Measurements from ENCODE around the gene VAV2. TPM values are rescaled to one million over a fixed set of nuclear protein-coding genes. Genes with fewer than 3 reads are reported as not detected.
"Not testable (repeated sequence)": the region's sequence is repeated elsewhere in the genome, so short reads cannot be mapped to it uniquely, and the experiment has no call there.

Gene VAV2
- total RNA-seq, 2 experiments from 2014 or later, result 11.0 to 27.8 TPM

- no TSS peak for BruUV-seq (replicated peaks)
- Histone ChIP-seq H3K4me1 (ENCODE audit: insufficient read depth, low read length, poor library complexity, severe bottlenecking) (no peaks in the 10 kb centered on the region), H2AFZ (ENCODE audit: low read length) (no peak overlapping the region), H3K9me2 (ENCODE audit: insufficient read depth, low read length) (no peaks in the 10 kb centered on the region), H3K4me2 (ENCODE audit: low read length) (no peak overlapping the region), H3K4me3 (ENCODE audit: low read depth, low read length, poor library complexity, severe bottlenecking) (no peak overlapping the region), H3K27ac (ENCODE audit: low read depth, low read length, poor library complexity, severe bottlenecking) (no peak overlapping the region), H3K36me3 (ENCODE audit: insufficient read depth, low read length) (no peaks in the 10 kb centered on the region), H3K9me3 (ENCODE audit: low read length) (no peaks in the 10 kb centered on the region), H3K79me2 (ENCODE audit: insufficient read depth, low read depth, low read length) (no peaks in the 10 kb centered on the region), H4K20me1 (ENCODE audit: insufficient read depth, low read length) (no peaks in the 10 kb centered on the region)
- DNase-seq (ENCODE audit: low spot score), result no peak
- ChIA-PET CTCF (ENCODE audit: unreplicated experiment) (interaction anchor here (0.6 kb wide), 1 partner anchor 52 kb away, joined by 3 read pairs; no protein-coding TSS in a partner anchor), POLR2A (no interaction called here)
- TF ChIP-seq EZH2phosphoT487 (IDR thresholded peaks at IDR 0.05; ENCODE audit: borderline replicate concordance, low read depth, low read length), result no peak
- TF ChIP-seq CTCF (conservative IDR thresholded peaks at IDR 0.05; ENCODE audit: low read length), result no peak
- intact Hi-C loops (cut with micrococcal nuclease; ENCODE audit: unreplicated experiment), result no loop called here
Observed at GRCh38 chr9:133752739-133753446, 239.2 kb downstream of the VAV2 start.

- H3K36me3 ChIP-seq (ENCODE audit: insufficient read depth, low read length), result no peaks in the 10 kb centered on the region
- no peak overlapping the region for H2AFZ ChIP-seq (ENCODE audit: low read length)
- H3K4me3 ChIP-seq (ENCODE audit: low read depth, low read length, poor library complexity, severe bottlenecking), result no peak overlapping the region
- H3K79me2 ChIP-seq (ENCODE audit: insufficient read depth, low read depth, low read length), result no peaks in the 10 kb centered on the region
- TF ChIP-seq CTCF (conservative IDR thresholded peaks at IDR 0.05; ENCODE audit: low read length), result no peak
- intact Hi-C loops (cut with micrococcal nuclease; ENCODE audit: unreplicated experiment), result no loop called here
- ChIA-PET POLR2A (no interaction called here), CTCF (ENCODE audit: unreplicated experiment) (no interaction called here)
- H3K9me3 ChIP-seq (ENCODE audit: low read length), result no peaks in the 10 kb centered on the region
- no peak overlapping the region for H3K27ac ChIP-seq (ENCODE audit: low read depth, low read length, poor library complexity, severe bottlenecking)
- H4K20me1 ChIP-seq (ENCODE audit: insufficient read depth, low read length), result no peaks in the 10 kb centered on the region
- no peaks in the 10 kb centered on the region for H3K9me2 ChIP-seq (ENCODE audit: insufficient read depth, low read length)
- BruUV-seq (replicated peaks), result no TSS peak
- H3K4me2 ChIP-seq (ENCODE audit: low read length), result no peak overlapping the region
- no peak for DNase-seq (ENCODE audit: low spot score)
- no peaks in the 10 kb centered on the region for H3K4me1 ChIP-seq (ENCODE audit: insufficient read depth, low read length, poor library complexity, severe bottlenecking)
Observed at GRCh38 chr9:133750982-133751649, 241.0 kb downstream of the VAV2 start.

GRCh38 chr9:133747309-133747708 is 244.8 kb downstream of the VAV2 start:
- no peak for DNase-seq (ENCODE audit: low spot score)
- Histone ChIP-seq H3K9me3 (ENCODE audit: low read length) (no peaks in the 10 kb centered on the region), H4K20me1 (ENCODE audit: insufficient read depth, low read length) (no peaks in the 10 kb centered on the region), H3K4me3 (ENCODE audit: low read depth, low read length, poor library complexity, severe bottlenecking) (no peak overlapping the region), H2AFZ (ENCODE audit: low read length) (no peak overlapping the region), H3K4me2 (ENCODE audit: low read length) (no peak overlapping the region), H3K79me2 (ENCODE audit: insufficient read depth, low read depth, low read length) (no peaks in the 10 kb centered on the region), H3K9me2 (ENCODE audit: insufficient read depth, low read length) (no peaks in the 10 kb centered on the region), H3K27ac (ENCODE audit: low read depth, low read length, poor library complexity, severe bottlenecking) (no peak overlapping the region), H3K36me3 (ENCODE audit: insufficient read depth, low read length) (no peaks in the 10 kb centered on the region), H3K4me1 (ENCODE audit: insufficient read depth, low read length, poor library complexity, severe bottlenecking) (no peaks in the 10 kb centered on the region)
- no TSS peak for BruUV-seq (replicated peaks)
- POLR2A ChIA-PET, result no interaction called here
- CTCF ChIA-PET (ENCODE audit: unreplicated experiment), result no interaction called here
- TF ChIP-seq CTCF (conservative IDR thresholded peaks at IDR 0.05; ENCODE audit: low read length) (no peak), EZH2phosphoT487 (IDR thresholded peaks at IDR 0.05; ENCODE audit: borderline replicate concordance, low read depth, low read length) (no peak)
- intact Hi-C loops (cut with micrococcal nuclease; ENCODE audit: unreplicated experiment), result no loop called here

- H3K4me2 ChIP-seq (ENCODE audit: low read length); H3K79me2 ChIP-seq (ENCODE audit: insufficient read depth, low read depth, low read length); intact Hi-C loops (cut with micrococcal nuclease; ENCODE audit: unreplicated experiment); H4K20me1 ChIP-seq (ENCODE audit: insufficient read depth, low read length); H3K4me1 ChIP-seq (ENCODE audit: insufficient read depth, low read length, poor library complexity, severe bottlenecking); DNase-seq (ENCODE audit: low spot score); BruUV-seq (replicated peaks); H2AFZ ChIP-seq (ENCODE audit: low read length); POLR2A ChIA-PET; H3K4me3 ChIP-seq (ENCODE audit: low read depth, low read length, poor library complexity, severe bottlenecking); H3K9me3 ChIP-seq (ENCODE audit: low read length); CTCF ChIA-PET (ENCODE audit: unreplicated experiment); H3K36me3 ChIP-seq (ENCODE audit: insufficient read depth, low read length); H3K27ac ChIP-seq (ENCODE audit: low read depth, low read length, poor library complexity, severe bottlenecking); H3K9me2 ChIP-seq (ENCODE audit: insufficient read depth, low read length): not testable (repeated sequence)
Observed at GRCh38 chr9:133744528-133744927, 247.6 kb downstream of the VAV2 start.
